GM18907 (cell line): Measurements from ENCODE around the gene AGO3.

Experiments
- ATAC-seq: cut with Tn5 transposase; IDR thresholded peaks from one replicate; pipeline ENCODE4 v1.9.1; 2021; ENCODE audit warnings: mild to moderate bottlenecking, moderate library complexity; ENCODE audit not compliant: unreplicated experiment

Gene AGO3

GRCh38 chr1:36119456-36119855 is 188.6 kb downstream of the AGO3 start:
- ATAC-seq, result no peak
